Fibroblast of peridontal ligament (primary cell): ENCODE measurements around the gene ADH4.
"Not testable (repeated sequence)": the region's sequence is repeated elsewhere in the genome, so short reads cannot be mapped to it uniquely, and the experiment has no call there.

Experiments used
- DNase-seq: peaks from one replicate; pipeline ENCODE4 v3.0.0-alpha.2; 2010; ENCODE audit errors: extremely low read depth

ADH4 gene

GRCh38 chr4:99134586-99134985, 9.5 kb downstream of the ADH4 start:
- no peak for DNase-seq

DNA sequence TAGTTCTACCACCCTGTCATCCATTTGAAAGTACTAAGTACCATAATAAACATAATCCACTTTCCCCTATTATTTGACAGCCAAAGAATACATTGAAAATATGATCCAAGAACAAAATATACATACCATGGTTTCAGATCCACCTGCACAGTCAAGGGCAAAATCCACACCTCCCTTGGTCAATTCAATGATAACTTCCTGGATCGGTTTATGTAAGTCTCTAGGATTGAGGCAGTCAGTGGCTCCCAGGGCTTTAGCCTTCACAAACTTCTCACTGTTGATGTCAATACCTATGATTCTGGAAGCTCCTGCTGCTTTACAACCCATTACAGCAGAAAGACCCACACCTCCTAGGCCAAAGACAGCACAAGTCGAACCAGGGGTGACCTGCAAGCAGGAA, 12.7 kb downstream of the ADH4 start:
- no peak for DNase-seq

DNA sequence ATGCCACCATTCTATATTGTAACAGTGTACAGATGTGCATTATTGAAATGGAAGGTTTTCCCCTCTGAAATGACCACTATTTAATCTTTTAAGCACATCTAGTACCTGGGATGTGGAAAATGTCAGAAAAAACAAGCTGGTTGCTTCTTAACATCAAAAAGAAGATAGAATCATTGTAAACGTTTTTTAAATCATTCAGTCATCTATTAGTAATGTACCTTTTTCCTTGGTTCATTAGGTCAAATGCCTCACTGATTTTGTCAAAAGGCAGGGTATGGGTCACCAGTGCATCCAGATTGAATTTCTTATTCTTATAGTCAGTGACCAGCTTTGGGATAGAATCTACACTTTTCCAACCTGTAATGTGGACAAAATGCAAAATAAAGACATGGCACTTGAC, 17.7 kb downstream of the ADH4 start:
- no peak for DNase-seq

DNA sequence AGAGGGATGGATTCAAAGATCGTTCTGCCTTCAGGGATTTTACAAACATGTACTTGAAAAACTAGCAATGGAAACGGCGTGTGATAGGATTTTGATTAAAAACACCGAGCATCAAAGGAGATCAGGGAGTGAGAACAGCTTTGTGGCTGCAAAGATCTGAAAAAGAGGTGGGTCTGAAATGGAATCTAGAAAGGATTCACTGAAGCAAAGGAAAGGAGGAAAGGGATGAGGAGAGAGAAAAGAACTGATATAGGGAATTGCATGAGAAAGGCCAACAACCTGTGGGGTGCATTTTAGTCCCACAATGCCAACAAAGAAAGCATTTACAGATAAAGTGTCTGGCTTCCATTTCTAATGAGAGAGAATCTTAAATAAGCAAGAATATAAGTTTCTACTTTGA, 23.1 kb downstream of the ADH4 start:
- no peak for DNase-seq

- no peak for DNase-seq
Measured at GRCh38 chr4:99120501-99120900, 23.6 kb downstream of the ADH4 start.

DNA sequence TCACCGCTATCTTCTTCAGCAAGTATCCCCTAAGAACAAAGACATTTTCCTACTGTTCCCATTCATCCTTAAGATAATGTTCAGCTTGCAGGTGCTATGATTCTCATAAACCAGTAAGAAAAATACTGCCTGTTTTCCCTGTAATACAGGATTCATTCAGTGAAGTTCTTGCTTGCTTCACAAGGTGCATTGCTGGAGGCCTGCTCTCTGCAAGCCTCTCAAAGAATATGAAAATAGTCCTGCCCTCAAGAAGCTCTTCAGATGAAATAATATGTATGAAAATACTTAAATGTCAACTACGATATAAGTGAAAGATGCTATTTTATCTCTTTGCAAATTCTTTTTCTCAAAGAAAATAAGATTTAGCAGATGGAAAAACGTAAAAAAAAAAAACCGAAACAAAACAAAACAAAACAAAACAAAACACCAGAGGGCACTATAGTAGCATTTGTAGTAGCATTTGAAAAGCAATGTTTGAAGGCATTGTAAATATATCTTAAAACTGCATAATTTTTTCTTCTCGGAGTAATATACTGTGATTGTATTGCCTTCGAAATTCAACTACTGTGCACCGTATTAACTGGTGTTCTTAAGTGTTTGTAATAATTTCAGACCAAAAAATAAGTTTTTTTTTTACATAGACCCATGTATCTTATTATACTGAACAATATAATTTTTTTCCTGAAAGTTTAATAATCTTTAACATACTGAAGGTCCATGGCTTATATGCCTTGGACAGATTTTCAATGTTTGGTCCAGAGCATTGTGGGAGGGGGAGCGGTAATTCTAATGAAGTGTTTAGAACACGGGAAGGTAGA, 26.0 kb downstream of the ADH4 start:
- peak; percentile 73 for DNase-seq

DNA sequence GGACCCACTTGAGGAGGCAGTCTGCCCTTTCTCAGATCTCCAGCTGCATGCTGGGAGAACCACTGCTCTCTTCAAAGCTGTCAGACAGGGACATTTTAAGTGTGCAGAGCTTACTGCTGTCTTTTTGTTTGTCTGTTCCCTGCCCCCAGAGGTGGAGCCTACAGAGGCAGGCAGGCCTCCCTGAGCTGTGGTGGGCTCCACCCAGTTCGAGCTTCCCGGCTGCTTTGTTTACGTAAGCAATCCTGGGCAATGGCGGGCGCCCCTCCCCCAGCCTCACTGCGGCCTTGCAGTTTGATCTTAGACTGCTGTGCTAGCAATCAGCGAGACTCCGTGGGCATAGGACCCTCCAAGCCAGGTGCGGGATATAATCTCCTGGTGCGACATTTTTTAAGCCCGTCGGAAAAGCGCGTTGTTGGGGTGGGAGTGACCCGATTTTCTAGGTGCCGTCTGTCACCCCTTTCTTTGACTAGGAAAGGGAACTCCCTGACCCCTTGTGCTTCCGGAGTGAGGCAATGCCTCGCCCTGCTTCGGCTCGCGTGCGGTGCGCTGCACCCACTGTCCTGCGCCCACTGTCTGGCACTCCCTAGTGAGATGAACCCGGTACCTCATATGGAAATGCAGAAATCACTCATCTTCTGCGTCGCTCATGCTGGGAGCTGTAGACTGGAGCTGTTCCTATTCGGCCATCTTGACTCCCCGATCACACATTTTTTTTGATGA, 26.8 kb downstream of the ADH4 start:
- not testable (repeated sequence) for DNase-seq

GRCh38 chr4:99109286-99109685, 34.8 kb downstream of the ADH4 start:
- not testable (repeated sequence) for DNase-seq

DNA sequence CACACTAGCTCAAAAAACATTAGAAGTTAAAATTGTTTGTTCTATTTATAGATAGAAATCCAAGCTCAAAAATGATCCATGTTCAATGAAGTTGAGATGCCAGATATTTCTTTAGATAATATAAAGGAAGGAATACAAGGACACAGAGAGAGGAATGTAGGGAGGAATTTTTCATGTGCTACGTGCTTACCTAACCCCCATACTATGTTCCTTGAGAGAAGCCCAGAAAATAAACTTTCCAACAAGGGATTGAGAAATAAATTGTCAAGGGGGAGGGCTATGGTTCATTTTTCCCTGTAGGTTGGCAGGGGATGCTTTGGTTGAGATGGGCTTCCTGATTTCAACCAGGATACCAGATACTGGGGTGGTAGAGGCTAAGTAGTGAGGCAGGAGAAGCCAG, 39.9 kb downstream of the ADH4 start:
- DNase-seq: no peak

GRCh38 chr4:99103166-99103565, 40.9 kb downstream of the ADH4 start:
- no peak for DNase-seq

DNA sequence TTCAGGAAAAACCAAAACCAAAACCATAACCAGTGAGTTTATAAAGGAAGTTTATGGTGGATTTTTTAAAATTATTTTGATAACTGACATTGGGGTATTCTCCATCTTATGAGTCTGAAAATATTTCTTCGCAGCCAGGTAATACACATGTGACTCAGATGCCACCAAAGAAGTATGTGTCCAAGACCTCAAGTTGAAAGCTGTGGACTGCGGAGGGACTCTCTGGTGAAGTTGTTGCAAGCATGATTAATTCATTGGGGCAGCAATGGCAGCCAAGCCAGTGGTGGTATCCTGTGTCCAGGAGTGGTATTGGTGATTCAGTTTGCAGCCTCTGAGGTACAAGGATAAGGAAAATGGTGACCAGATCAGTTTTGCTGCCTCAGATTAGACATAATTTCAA, 41.5 kb downstream of the ADH4 start:
- no peak for DNase-seq

DNA sequence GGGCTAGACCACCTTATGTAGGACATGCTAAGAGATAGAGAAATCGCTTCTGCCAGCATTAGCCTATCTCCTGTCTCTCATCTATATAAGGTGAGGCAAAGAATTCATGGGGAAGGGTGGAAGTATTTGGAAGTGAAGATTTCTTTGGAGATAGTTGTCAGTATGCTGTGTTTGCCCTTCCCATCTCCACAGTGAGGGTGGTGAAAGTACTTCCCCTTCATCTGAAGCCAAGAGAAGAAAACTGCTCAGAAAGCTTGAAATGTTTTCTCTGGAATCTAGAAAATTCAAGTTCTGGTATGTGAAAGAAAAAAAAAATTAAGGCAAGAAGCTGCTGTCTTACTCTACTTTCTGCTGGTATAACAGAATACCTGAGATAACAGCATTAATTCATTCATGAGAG, 43.2 kb downstream of the ADH4 start:
- peak; percentile 16 for DNase-seq

GRCh38 chr4:99099814-99100213, 44.3 kb downstream of the ADH4 start:
- DNase-seq: peak; percentile 58

DNA sequence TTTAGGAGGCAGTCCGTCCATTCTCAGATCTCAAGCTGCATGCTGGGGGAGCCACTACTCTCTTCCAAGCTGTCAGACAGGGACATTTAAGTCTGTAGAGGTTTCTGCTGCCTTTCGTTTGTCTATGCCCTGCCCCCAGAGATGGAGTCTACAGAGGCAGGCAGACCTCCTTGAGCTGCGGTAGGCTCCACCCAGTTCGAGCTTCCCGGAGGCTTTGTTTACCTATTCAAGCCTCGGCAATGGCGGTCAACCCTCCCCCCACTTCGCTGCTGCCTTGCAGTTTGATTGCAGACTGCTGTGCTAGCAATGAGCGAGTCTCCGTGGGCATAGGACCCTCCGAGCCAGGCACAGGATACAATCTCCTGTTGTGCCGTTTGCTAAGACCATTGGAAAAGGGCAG, 44.8 kb downstream of the ADH4 start:
- no peak for DNase-seq

DNA sequence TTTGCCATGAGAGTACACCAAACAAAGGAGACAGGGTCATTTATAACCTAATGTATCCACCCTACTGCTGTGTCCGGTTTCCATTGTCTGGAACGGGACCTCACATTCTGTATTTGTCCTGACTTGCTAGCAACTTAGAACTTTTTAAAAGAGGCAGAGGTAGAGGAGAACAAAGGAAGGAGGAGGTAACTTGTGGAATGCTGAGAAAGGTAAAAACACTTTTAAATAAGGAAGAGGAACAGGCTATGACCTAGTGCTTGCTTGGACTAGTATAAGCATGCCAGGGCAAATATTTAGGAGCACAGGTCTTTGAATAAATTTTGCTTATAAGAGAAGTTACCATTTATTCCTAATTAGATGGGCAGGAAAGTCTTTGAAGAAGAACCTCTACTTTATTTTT, 52.3 kb downstream of the ADH4 start:
- not testable (repeated sequence) for DNase-seq

GRCh38 chr4:99091216-99091575, 52.9 kb downstream of the ADH4 start:
- DNase-seq: no peak

- DNase-seq: peak; percentile 50
Measured at GRCh38 chr4:99090481-99091215, 53.4 kb downstream of the ADH4 start.

- DNase-seq: peak; percentile 80
Measured at GRCh38 chr4:99088481-99089365, 55.4 kb downstream of the ADH4 start, which contains the start of gene ADH5. ADH5 (minus strand) TSS chr4:99088788; CDS start chr4:99088700, 88 bp downstream.

GRCh38 chr4:99088023-99088449, 56.1 kb downstream of the ADH4 start:
- peak; percentile 93 for DNase-seq

DNA sequence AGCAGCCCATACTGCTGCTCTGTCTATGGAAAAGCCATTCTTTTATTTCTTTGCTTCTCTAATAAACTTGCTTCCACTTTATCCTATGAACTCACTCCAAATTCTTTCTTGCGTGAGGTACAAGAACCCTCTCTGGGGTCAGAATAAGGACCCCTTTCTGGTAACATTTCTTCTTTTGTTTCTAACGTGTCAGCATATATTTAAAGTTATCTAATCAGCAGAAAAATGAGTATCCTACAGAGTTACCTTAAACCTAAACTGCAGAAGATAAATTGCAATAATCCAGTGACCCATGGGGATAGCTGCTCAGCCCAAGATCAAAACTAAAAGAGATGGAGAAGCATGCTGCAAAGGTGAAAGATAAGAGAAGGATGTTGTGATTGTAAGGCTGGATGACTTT, 59.5 kb downstream of the ADH4 start:
- DNase-seq: no peak

DNA sequence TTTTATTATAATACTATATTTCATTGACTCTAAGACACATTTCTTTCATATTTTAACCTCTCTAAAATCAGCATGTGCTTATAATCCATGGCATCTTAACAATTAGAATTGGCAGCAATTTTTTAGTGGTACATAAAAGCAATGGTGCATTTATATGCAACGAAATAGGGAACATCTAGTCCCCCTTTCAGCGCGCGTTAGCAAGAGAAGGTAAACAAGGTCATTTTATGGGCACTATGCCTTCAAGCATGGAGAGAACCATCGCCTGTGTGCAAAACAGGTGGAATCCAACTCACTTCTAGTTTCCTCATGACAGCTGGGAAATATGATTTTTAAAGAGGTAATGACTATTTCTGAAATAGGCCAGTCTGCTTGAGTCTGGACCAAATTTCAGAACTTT, 61.9 kb downstream of the ADH4 start:
- DNase-seq: no peak
